HG02884 (cell line): ENCODE results near the gene SERPINA5.
"Not testable (repeated sequence)": the region's sequence is repeated elsewhere in the genome, so short reads cannot be mapped to it uniquely, and the experiment has no call there.

Experiments
- ATAC-seq: cut with Tn5 transposase; IDR thresholded peaks from one replicate; pipeline ENCODE4 v1.9.1; 2021; ENCODE audit warnings: mild to moderate bottlenecking, moderate library complexity; ENCODE audit not compliant: unreplicated experiment

The SERPINA5 gene

DNA sequence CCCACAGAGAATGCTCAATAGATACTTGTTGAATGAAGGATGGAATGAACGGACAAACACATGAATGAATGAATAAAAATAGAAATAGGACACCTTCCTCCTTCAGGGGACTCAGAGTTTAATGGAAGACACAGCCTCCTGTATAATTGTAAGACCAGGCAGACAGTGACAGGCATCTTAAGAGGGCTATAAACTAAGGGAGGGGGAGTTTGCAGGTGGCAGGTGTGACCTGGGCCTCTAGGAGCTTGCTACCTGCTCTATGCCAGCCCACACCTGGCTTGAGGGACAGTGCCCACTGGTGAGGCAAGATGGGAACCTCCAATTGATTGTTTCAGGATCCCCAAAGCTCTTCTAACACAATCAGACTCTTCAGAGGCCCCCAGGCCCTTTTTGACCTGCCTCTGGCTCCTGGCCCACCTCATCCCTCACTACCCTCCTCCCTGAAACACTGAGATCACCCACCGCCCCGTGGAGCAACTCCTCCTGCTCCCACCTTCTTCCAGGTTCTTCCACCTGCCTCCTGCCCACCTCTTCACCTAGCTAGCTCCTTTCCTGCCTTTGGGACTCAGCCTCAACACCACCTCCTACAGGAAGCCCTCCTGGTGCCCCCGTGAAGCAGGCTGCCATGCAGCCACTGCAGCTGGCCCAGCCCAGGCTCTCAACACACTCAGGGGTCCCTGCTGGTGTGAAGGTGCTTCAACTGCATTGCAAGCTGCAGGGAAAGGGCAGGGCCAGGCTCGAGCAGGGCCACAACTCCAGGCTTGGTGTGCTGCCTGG lies 40.3 kb downstream of the SERPINA5 start:
- no peak for ATAC-seq

GRCh38 chr14:94622653-94623421 lies 41.6 kb downstream of the SERPINA5 start:
- no peak for ATAC-seq

DNA sequence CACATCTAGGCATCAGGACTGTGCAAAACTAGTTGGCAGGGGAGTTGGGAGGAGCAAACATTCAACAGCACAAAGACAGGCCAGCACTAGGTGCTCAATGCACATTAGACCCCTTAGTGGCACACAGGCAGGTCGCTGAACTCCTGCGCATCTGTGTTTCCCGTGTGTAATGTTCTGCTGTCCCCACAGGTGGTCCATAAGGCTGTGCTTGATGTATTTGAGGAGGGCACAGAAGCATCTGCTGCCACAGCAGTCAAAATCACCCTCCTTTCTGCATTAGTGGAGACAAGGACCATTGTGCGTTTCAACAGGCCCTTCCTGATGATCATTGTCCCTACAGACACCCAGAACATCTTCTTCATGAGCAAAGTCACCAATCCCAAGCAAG lies 42.2 kb downstream of the SERPINA5 start:
- ATAC-seq = no peak

DNA sequence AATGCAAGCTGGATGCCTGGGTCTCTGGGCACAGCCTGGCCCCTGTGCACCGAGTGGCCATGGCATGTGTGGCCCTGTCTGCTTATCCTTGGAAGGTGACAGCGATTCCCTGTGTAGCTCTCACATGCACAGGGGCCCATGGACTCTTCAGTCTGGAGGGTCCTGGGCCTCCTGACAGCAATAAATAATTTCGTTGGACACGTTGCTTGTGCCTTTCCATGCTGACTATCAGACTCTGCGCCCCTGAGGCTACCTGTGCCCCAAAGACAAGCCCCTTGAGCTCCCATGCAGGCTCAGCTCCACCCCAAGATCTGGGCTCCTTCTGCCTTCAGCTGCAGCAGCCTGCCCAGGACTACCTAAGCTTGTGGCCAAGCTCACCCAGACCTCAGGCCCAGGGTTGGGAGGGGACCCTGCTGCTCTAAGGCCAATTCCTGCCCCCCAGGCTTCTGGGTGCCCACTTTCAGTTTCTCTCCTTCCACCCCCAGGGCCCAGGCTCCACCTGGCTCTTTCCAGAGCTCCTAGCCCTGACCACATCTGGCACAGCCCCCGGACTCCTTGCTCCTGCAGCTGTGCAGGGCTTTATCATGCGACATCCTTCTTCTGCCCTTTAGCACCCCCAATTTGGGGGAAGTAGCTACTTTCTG lies 42.8 kb downstream of the SERPINA5 start:
- ATAC-seq = no peak

- ATAC-seq = no peak
Measured at GRCh38 chr14:94624537-94625352, 43.5 kb downstream of the SERPINA5 start.

DNA sequence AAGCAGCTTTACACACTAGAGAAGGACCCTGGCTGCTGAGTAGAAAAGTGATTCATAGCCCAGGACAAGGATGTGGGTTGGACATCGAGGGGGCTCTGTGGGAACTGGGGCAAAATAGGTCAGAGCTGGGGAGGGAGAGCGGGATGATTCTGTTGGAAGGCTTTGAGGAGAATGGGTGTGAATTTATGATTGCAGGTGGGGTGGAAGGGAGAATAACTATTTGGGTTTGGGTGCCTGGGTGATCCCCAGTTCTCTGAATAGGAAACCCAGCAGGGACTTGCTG lies 44.1 kb downstream of the SERPINA5 start:
- ATAC-seq = no peak

- ATAC-seq = no peak
Measured at GRCh38 chr14:94628578-94628977, 47.4 kb downstream of the SERPINA5 start.

- no peak for ATAC-seq
Measured at GRCh38 chr14:94630396-94630795, 49.2 kb downstream of the SERPINA5 start.

- no peak for ATAC-seq
Measured at GRCh38 chr14:94631050-94631449, 49.8 kb downstream of the SERPINA5 start.

- ATAC-seq = no peak
Measured at GRCh38 chr14:94631536-94632304, 50.5 kb downstream of the SERPINA5 start.

- ATAC-seq = no peak
Measured at GRCh38 chr14:94632305-94632590, 51.0 kb downstream of the SERPINA5 start.

DNA sequence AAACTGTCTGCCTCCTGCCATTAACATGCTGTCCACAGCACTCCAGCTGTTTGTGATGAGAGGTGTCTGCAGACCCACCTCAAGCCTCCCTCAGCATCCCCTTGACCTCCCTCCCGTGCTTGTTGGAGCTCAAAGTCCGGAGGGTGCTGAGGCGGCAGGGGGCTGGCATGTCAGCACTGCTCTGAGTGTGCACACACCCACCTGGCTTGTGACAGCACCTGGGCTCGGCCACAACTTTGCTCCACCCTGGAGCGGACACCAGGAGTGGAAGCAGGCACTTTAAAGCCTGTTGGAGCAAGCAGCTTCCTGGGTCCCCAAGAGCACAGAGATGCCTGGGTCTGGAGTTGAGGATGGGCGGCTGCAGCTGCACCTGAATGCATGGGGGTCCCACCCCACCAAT lies 51.9 kb downstream of the SERPINA5 start:
- ATAC-seq = no peak

DNA sequence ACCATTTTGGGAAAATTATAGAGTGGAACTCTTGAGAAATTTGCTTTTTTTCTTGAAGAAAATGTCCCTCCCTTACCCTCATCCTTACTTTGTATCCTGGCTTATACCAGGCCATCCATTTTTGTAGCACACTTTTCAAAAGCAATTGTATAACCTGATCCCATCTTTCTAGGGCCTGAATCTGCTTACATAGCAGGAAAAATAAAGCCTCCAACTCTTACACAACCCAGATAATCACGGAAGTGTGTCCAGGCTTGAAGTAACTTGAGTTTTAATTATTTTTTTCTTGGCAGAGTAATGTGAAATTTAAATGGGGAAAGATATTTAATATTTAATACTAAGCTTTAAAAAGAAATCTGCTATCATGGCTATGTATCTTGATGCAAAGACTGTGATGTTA lies 53.9 kb downstream of the SERPINA5 start:
- no peak for ATAC-seq

- no peak for ATAC-seq
Measured at GRCh38 chr14:94636744-94637412, 55.7 kb downstream of the SERPINA5 start.

GRCh38 chr14:94637814-94638213 lies 56.6 kb downstream of the SERPINA5 start:
- ATAC-seq = not testable (repeated sequence)

GRCh38 chr14:94638339-94638738 lies 57.1 kb downstream of the SERPINA5 start:
- ATAC-seq = no peak

DNA sequence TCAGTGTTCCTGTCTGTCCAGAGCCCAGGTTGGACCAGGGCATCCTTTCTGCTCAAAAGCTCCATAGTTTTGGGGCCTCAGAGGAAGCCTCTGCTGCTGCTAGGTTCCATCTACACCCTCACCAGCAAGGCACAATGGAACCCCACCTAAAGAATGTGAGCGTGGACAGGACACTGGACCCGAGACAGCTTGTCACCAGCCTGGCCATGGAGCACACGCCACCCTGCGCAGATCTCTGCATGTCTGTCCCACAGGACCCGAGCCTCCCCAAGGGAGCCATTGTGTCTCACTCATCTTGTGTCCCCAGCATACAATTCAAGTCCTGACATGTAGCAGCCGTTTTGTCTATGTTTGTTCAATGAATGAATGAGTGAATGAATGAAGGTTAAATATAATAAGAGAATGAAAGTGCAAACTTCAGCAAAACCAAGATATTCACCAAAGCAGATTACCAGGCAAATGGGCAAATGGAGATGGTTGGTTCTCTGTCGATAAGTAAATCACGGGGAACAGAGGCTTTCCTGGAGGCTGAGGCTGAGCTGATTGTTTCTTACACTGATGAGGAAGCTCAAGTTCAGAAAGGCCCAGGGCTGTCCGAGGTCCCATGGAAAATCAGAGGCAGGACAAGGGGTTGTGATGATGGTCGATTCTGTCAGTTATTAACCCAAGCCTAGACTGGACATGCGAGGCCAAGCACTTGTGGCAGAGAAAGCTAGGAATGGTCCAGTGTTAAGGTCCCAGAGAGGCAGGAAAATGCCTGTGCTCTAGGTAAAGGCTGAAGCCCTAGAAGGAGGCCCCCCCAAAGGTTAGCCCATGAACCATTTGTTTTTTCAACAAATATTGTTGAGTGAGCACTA lies 58.0 kb downstream of the SERPINA5 start:
- ATAC-seq = no peak

- ATAC-seq = no peak
Measured at GRCh38 chr14:94640721-94641631, 59.8 kb downstream of the SERPINA5 start.
